ENCODE measurements around the gene NRCAM. TPM values are rescaled to one million over a fixed set of nuclear protein-coding genes. Genes with fewer than 3 reads are reported as not detected.

Gene NRCAM
- total RNA-seq, 2 experiments from 2014 or later, result 3.2 to 3.8 TPM

DNA sequence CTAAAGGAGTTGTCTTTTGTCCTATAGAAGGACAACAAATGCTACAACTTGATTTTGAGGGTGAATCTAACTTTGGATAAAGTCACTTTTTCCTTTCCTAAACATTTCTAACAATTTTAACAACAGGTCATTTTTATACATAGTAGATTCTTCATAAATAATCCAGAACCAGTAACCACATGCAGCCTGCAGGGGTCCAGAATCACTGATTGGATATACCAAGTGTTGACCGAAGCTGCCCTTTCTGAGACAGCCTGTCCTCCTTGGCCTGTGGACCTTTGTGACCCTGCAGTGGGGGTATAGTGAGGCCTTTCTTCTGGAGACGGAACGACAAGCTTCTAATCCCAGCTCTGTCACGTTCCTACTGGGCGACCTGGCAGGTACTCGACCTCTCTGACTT lies 291.3 kb downstream of the NRCAM start:
- ATAC-seq, result no peak
- H3K27me3 Mint-ChIP-seq, result no peaks in the 10 kb centered on the region
- no peaks in the 10 kb centered on the region for H3K36me3 Mint-ChIP-seq (ENCODE audit: low read depth)
- H3K9me3 Mint-ChIP-seq, result no peaks in the 10 kb centered on the region
- intact Hi-C loops (cut with micrococcal nuclease), result no loop called here
- ChIA-PET CTCF (interaction anchor here (1.4 kb wide), 1 partner anchor 19 kb away, joined by 3 read pairs; no protein-coding TSS in a partner anchor), POLR2A (interaction anchor here (0.6 kb wide), 1 partner anchor 11 kb away, joined by 3 read pairs; no protein-coding TSS in a partner anchor)
- no peak overlapping the region for H3K4me3 Mint-ChIP-seq
- H3K27ac Mint-ChIP-seq, result no peak overlapping the region
- TF ChIP-seq CTCF (IDR thresholded peaks at IDR 0.05), result no peak
- H3K4me1 Mint-ChIP-seq (ENCODE audit: low read depth), result no peaks in the 10 kb centered on the region
- DNase-seq, result no peak

- H3K4me3 Mint-ChIP-seq, result no peak overlapping the region
- intact Hi-C loops (cut with micrococcal nuclease), result no loop called here
- TF ChIP-seq CTCF (IDR thresholded peaks at IDR 0.05), result no peak
- ChIA-PET POLR2A (no interaction called here), CTCF (interaction anchor here (1.4 kb wide), 1 partner anchor 18 kb away, joined by 3 read pairs; no protein-coding TSS in a partner anchor)
- no peaks in the 10 kb centered on the region for H3K27me3 Mint-ChIP-seq
- no peak overlapping the region for H3K27ac Mint-ChIP-seq
- DNase-seq (no peak), ATAC-seq (no peak)
- no peaks in the 10 kb centered on the region for H3K9me3 Mint-ChIP-seq
- no peaks in the 10 kb centered on the region for H3K36me3 Mint-ChIP-seq (ENCODE audit: low read depth)
- H3K4me1 Mint-ChIP-seq (ENCODE audit: low read depth), result no peaks in the 10 kb centered on the region
Measured at GRCh38 chr7:108164342-108164741, 291.9 kb downstream of the NRCAM start.

- no peak for ATAC-seq
- H3K4me1 Mint-ChIP-seq (ENCODE audit: low read depth), result no peaks in the 10 kb centered on the region
- no peaks in the 10 kb centered on the region for H3K9me3 Mint-ChIP-seq
- intact Hi-C loops (cut with micrococcal nuclease), result no loop called here
- TF ChIP-seq CTCF (IDR thresholded peaks at IDR 0.05), result no peak
- no peaks in the 10 kb centered on the region for H3K36me3 Mint-ChIP-seq (ENCODE audit: low read depth)
- CTCF ChIA-PET, result no interaction called here
- H3K27me3 Mint-ChIP-seq, result no peaks in the 10 kb centered on the region
- no peak overlapping the region for H3K27ac Mint-ChIP-seq
- no peak overlapping the region for H3K4me3 Mint-ChIP-seq
- POLR2A ChIA-PET, result no interaction called here
- no peak for DNase-seq
Measured at GRCh38 chr7:108158776-108159175, 297.5 kb downstream of the NRCAM start.

DNA sequence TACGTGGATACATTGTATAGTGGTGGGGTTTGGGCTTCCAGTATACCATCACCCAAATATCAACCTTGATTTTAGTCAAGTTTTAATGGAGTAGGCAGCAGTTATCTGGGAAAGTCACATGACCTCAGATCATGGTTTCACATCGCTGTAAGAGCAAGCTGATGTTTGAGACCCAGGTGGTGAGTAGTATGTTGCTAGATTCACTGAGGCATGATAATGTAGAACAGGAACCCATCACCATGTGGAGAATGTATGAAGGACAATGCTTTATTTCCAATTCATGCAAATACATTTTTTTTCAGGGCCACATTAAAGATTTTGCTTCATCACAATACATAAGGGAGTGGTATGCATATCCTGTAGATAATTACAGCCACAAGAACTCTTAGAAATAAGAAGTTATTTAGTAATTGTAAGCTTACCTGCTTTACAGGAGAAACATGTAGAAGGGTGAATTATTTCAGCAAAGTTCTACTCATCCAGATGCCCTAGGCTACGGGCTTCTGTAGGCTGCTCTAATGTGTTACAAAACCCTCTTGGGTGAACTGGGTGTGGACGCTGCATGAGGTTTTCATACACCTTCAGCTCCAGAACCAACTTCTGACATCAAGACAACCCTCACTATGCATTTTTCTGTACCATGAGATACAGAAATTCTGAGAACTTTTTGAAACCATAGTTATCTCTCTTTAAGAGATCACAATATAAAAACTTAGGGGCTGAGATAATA lies 298.5 kb downstream of the NRCAM start:
- DNase-seq (no peak), ATAC-seq (no peak)
- ChIA-PET CTCF (interaction anchor here (1.5 kb wide), 1 partner anchor 12 kb away, joined by 4 read pairs; no protein-coding TSS in a partner anchor), POLR2A (no interaction called here)
- Mint-ChIP-seq H3K4me3 (no peak overlapping the region), H3K27me3 (no peaks in the 10 kb centered on the region), H3K27ac (no peak overlapping the region), H3K4me1 (ENCODE audit: low read depth) (no peaks in the 10 kb centered on the region), H3K36me3 (ENCODE audit: low read depth) (no peaks in the 10 kb centered on the region), H3K9me3 (no peaks in the 10 kb centered on the region)
- no peak for TF ChIP-seq CTCF (IDR thresholded peaks at IDR 0.05)
- intact Hi-C loops (cut with micrococcal nuclease), result no loop called here

- H3K27me3 Mint-ChIP-seq, result no peaks in the 10 kb centered on the region
- no peak overlapping the region for H3K27ac Mint-ChIP-seq
- TF ChIP-seq CTCF (IDR thresholded peaks at IDR 0.05), result no peak
- no peaks in the 10 kb centered on the region for H3K4me1 Mint-ChIP-seq (ENCODE audit: low read depth)
- DNase-seq (no peak), ATAC-seq (no peak)
- H3K36me3 Mint-ChIP-seq (ENCODE audit: low read depth), result no peaks in the 10 kb centered on the region
- intact Hi-C loops (cut with micrococcal nuclease), result no loop called here
- ChIA-PET POLR2A (interaction anchor here (0.7 kb wide), 1 partner anchor 165 kb away, joined by 3 read pairs; no protein-coding TSS in a partner anchor), CTCF (interaction anchor here (1.5 kb wide), 1 partner anchor 11 kb away, joined by 4 read pairs; no protein-coding TSS in a partner anchor)
- H3K4me3 Mint-ChIP-seq, result no peak overlapping the region
- H3K9me3 Mint-ChIP-seq, result no peaks in the 10 kb centered on the region
Measured at GRCh38 chr7:108156897-108157605, 299.2 kb downstream of the NRCAM start.
